Hepatocyte (in vitro differentiated cells): ENCODE measurements around the gene CROCC2.

Experiments used
- CTCF ChIP-seq: fragments of 200-600 bp; sonication (generic); IDR thresholded peaks from 2 replicates; pipeline ENCODE4 v1.5.1; 2016; ENCODE audit warnings: antibody characterized with exemption, mild to moderate bottlenecking; ENCODE audit not compliant: poor library complexity
- EZH2 ChIP-seq: fragments of 200-600 bp; sonication (generic); IDR thresholded peaks from 2 replicates; pipeline ENCODE4 v1.6.1; 2016; ENCODE audit warnings: antibody characterized with exemption, mild to moderate bottlenecking, borderline replicate concordance

- no peak for TF ChIP-seq CTCF
- no peak for TF ChIP-seq EZH2
Measured at GRCh38 chr2:240914645-240915525, 8.7 kb downstream of the CROCC2 start.
